NCI-H2081 (cell line): ENCODE results near the gene CCDC81.
A peak's percentile ranks its signal among the peaks of the same experiment; 100 is the strongest.
"Not testable (repeated sequence)": the region's sequence is repeated elsewhere in the genome, so short reads cannot be mapped to it uniquely, and the experiment has no call there.

Experiments
- DNase-seq, 2 experiments: peaks; one replicate each; lab custom pipeline; 2025; lab: John Stamatoyannopoulos, UW

CCDC81 gene

GRCh38 chr11:86374586-86374985, at the start of gene CCDC81:
Gene CCDC81, plus strand, starts transcription at chr11:86374887. Its CDS starts 277 bp downstream, at chr11:86375164.
- no peak for DNase-seq

GRCh38 chr11:86335131-86335767, 39.4 kb upstream of the CCDC81 start:
- DNase-seq, result no peak

GRCh38 chr11:86337227-86337626, 37.5 kb upstream of the CCDC81 start:
- no peak for DNase-seq

- no peak for DNase-seq
Observed at GRCh38 chr11:86341382-86341781, 33.3 kb upstream of the CCDC81 start.

GRCh38 chr11:86346513-86346912, 28.2 kb upstream of the CCDC81 start:
- no peak for DNase-seq

- no peak for DNase-seq
Observed at GRCh38 chr11:86355256-86355655, 19.4 kb upstream of the CCDC81 start.

GRCh38 chr11:86357412-86357811, 17.3 kb upstream of the CCDC81 start:
- DNase-seq, result not testable (repeated sequence)

- DNase-seq, result no peak
Observed at GRCh38 chr11:86358720-86359119, 16.0 kb upstream of the CCDC81 start.

- DNase-seq, result no peak
Observed at GRCh38 chr11:86360775-86361395, 13.8 kb upstream of the CCDC81 start.

GRCh38 chr11:86363424-86363823, 11.3 kb upstream of the CCDC81 start:
- DNase-seq, result no peak

GRCh38 chr11:86365546-86365945, 9.1 kb upstream of the CCDC81 start:
- no peak for DNase-seq

GRCh38 chr11:86369668-86370067, 5.0 kb upstream of the CCDC81 start:
- DNase-seq, result no peak

GRCh38 chr11:86370171-86370570, 4.5 kb upstream of the CCDC81 start:
- peak in 1 of 2 experiments; percentile 14 for DNase-seq

- DNase-seq, result no peak
Observed at GRCh38 chr11:86370922-86371594, 3.6 kb upstream of the CCDC81 start.

- DNase-seq, result no peak
Observed at GRCh38 chr11:86372041-86372440, 2.6 kb upstream of the CCDC81 start.

- DNase-seq, result no peak
Observed at GRCh38 chr11:86372586-86372985, 2.1 kb upstream of the CCDC81 start.

GRCh38 chr11:86374069-86374468, 618 bp upstream of the CCDC81 start:
- no peak for DNase-seq

GRCh38 chr11:86377972-86378371, 3.3 kb downstream of the CCDC81 start:
- no peak for DNase-seq

- DNase-seq, result no peak
Observed at GRCh38 chr11:86380295-86381059, 5.8 kb downstream of the CCDC81 start.

GRCh38 chr11:86383041-86383955, 8.6 kb downstream of the CCDC81 start:
- DNase-seq, result no peak

- DNase-seq, result no peak
Observed at GRCh38 chr11:86386283-86386682, 11.6 kb downstream of the CCDC81 start.
